H9 (cell line): Measurements from ENCODE around the gene RBM27. TPM values are rescaled to one million over a fixed set of nuclear protein-coding genes. Genes with fewer than 3 reads are reported as not detected.

ENCODE experiments used
- DNase-seq: peaks from one replicate; pipeline ENCODE4 v3.0.0-alpha.2; 2017
- H2AFZ ChIP-seq: one replicate; pipeline ENCODE4 v1.6.1; 2013; ENCODE audit warnings: mild to moderate bottlenecking, low read length, control low read depth, moderate library complexity
- H2AK5ac ChIP-seq: 2 replicates; pipeline ENCODE4 v1.6.1; 2013; ENCODE audit warnings: low read length, control low read depth, mixed read lengths; ENCODE audit not compliant: insufficient read length
- H2BK120ac ChIP-seq: one replicate; pipeline ENCODE4 v1.6.1; 2013; ENCODE audit warnings: low read depth, mild to moderate bottlenecking, low read length, control low read depth, inconsistent platforms; ENCODE audit not compliant: poor library complexity, severe bottlenecking
- H2BK12ac ChIP-seq: 2 replicates; pipeline ENCODE4 v1.6.1; 2013; ENCODE audit warnings: low read length, control low read depth, mixed read lengths, low read depth; ENCODE audit not compliant: insufficient read length
- H2BK15ac ChIP-seq: 2 replicates; pipeline ENCODE4 v1.6.1; 2013; ENCODE audit warnings: low read depth, low read length, control low read depth
- H2BK20ac ChIP-seq: one replicate; pipeline ENCODE4 v1.6.1; 2013; ENCODE audit warnings: low read depth, mild to moderate bottlenecking, low read length, control low read depth, inconsistent platforms; ENCODE audit not compliant: poor library complexity, severe bottlenecking
- H2BK5ac ChIP-seq: 2 replicates; pipeline ENCODE4 v1.6.1; 2013; ENCODE audit warnings: low read length, control low read depth, mixed read lengths; ENCODE audit not compliant: insufficient read length
- H3K14ac ChIP-seq: 2 replicates; pipeline ENCODE4 v1.6.1; 2013; ENCODE audit warnings: low read length, control low read depth; ENCODE audit not compliant: insufficient read depth
- H3K18ac ChIP-seq: 2 replicates; pipeline ENCODE4 v1.6.1; 2013; ENCODE audit warnings: low read depth, mild to moderate bottlenecking, mixed read lengths, low read length, control low read depth; ENCODE audit not compliant: insufficient read length
- H3K23ac ChIP-seq: 2 replicates; pipeline ENCODE4 v1.6.1; 2013; ENCODE audit warnings: low read length, control low read depth, mixed read lengths, low read depth; ENCODE audit not compliant: insufficient read length
- H3K23me2 ChIP-seq: 2 replicates; pipeline ENCODE4 v1.6.1; 2013; ENCODE audit warnings: low read depth, mild to moderate bottlenecking, mixed read lengths, low read length, control low read depth; ENCODE audit not compliant: insufficient read length, poor library complexity, severe bottlenecking
- H3K27ac ChIP-seq: 2 replicates; pipeline ENCODE4 v1.5.1; 2013; ENCODE audit warnings: low read length, control low read depth, mixed read lengths, low read depth; ENCODE audit not compliant: insufficient read length
- H3K27me3 ChIP-seq: 2 replicates; pipeline ENCODE4 v1.6.1; 2013; ENCODE audit warnings: low read length, control low read depth, inconsistent platforms; ENCODE audit not compliant: insufficient read depth
- H3K4ac ChIP-seq: 2 replicates; pipeline ENCODE4 v1.6.1; 2013; ENCODE audit warnings: low read depth, mild to moderate bottlenecking, control low read depth, inconsistent platforms, low read length, moderate library complexity
- H3K4me1 ChIP-seq: 2 replicates; pipeline ENCODE4 v1.6.1; 2013; ENCODE audit warnings: low read length, control low read depth, inconsistent platforms; ENCODE audit not compliant: insufficient read depth
- H3K4me2 ChIP-seq: 2 replicates; pipeline ENCODE4 v1.6.1; 2013; ENCODE audit warnings: low read length, control low read depth, mixed read lengths; ENCODE audit not compliant: insufficient read length, insufficient read depth
- H3K56ac ChIP-seq: 2 replicates; pipeline ENCODE4 v1.6.1; 2013; ENCODE audit warnings: low read depth, mild to moderate bottlenecking, mixed read lengths, low read length, control low read depth; ENCODE audit not compliant: insufficient read length
- H3K79me1 ChIP-seq: 2 replicates; pipeline ENCODE4 v1.6.1; 2013; ENCODE audit warnings: low read depth, mild to moderate bottlenecking, moderate library complexity, low read length, control low read depth, inconsistent platforms; ENCODE audit not compliant: insufficient read depth, poor library complexity, severe bottlenecking
- H3K79me2 ChIP-seq: 2 replicates; pipeline ENCODE4 v1.6.1; 2013; ENCODE audit warnings: low read length, control low read depth, inconsistent platforms; ENCODE audit not compliant: insufficient read depth
- H3K9ac ChIP-seq: 2 replicates; pipeline ENCODE4 v1.6.1; 2013; ENCODE audit warnings: low read length, control low read depth, mixed read lengths; ENCODE audit not compliant: insufficient read length; ENCODE audit errors: extremely low read depth
- H3K9me3 ChIP-seq: one replicate; pipeline ENCODE4 v1.6.1; 2013; ENCODE audit warnings: low read depth, low read length, inconsistent platforms; ENCODE audit not compliant: control insufficient read depth
- H3T11ph ChIP-seq: one replicate; pipeline ENCODE4 v1.6.1; 2013; ENCODE audit warnings: mild to moderate bottlenecking, low read length, control low read depth, inconsistent platforms
- H4K20me1 ChIP-seq: one replicate; pipeline ENCODE4 v1.6.1; 2013; ENCODE audit not compliant: control insufficient read depth, insufficient read length, insufficient read depth
- H4K5ac ChIP-seq: 2 replicates; pipeline ENCODE4 v1.6.1; 2013; ENCODE audit warnings: low read depth, mild to moderate bottlenecking, mixed read lengths, low read length, control low read depth; ENCODE audit not compliant: insufficient read length
- H4K8ac ChIP-seq: replicated peaks from 2 replicates; pipeline ENCODE4 v1.6.1; 2013; ENCODE audit warnings: low read length, control low read depth, mixed read lengths, low read depth; ENCODE audit not compliant: insufficient read length
- H4K91ac ChIP-seq: 2 replicates; pipeline ENCODE4 v1.6.1; 2013; ENCODE audit warnings: low read depth, mild to moderate bottlenecking, moderate library complexity, mixed read lengths, low read length, control low read depth; ENCODE audit not compliant: insufficient read length
- H3K27ac Mint-ChIP-seq, 3 experiments: 2 replicates in 2 of 3; 3 replicates in 1 of 3; pipeline ENCODE4 v1.8.0; 2020 to 2021; ENCODE audit warnings: mixed read lengths in 3 of 3, mild to moderate bottlenecking in 1 of 3, moderate library complexity in 1 of 3
- H3K27me3 Mint-ChIP-seq: 2 replicates; pipeline ENCODE4 v1.8.0; 2021; ENCODE audit warnings: low read depth, mild to moderate bottlenecking, moderate library complexity, mixed read lengths
- H3K36me3 Mint-ChIP-seq, 3 experiments: 2 replicates in 2 of 3; 3 replicates in 1 of 3; pipeline ENCODE4 v1.8.0; 2020 to 2021; ENCODE audit warnings: low read depth in 3 of 3, mixed read lengths in 3 of 3; ENCODE audit not compliant: insufficient read depth in 1 of 3
- H3K4me1 Mint-ChIP-seq, 2 experiments: 2 replicates each; pipeline ENCODE4 v1.8.0; 2020; ENCODE audit warnings: mixed read lengths in 2 of 2
- H3K4me3 Mint-ChIP-seq, 2 experiments: 2 replicates in 1 of 2; 3 replicates in 1 of 2; pipeline ENCODE4 v1.8.0; 2020 to 2021; ENCODE audit warnings: mild to moderate bottlenecking in 2 of 2, mixed read lengths in 2 of 2, moderate library complexity in 1 of 2
- H3K9me3 Mint-ChIP-seq, 2 experiments: 2 replicates in 1 of 2; 3 replicates in 1 of 2; pipeline ENCODE4 v1.8.0; 2020; ENCODE audit warnings: mild to moderate bottlenecking in 2 of 2, mixed read lengths in 2 of 2, moderate library complexity in 1 of 2
- CTCF ChIP-seq: fragments of 200-600 bp; sonication (generic); conservative IDR thresholded peaks from 3 replicates; pipeline ENCODE4 v1.8.0; 2021; ENCODE audit warnings: antibody characterized with exemption, mild to moderate bottlenecking
- WGBS: extraction: QIAGEN DNeasy Blood & Tissue Kit; methylation state at CpG from one replicate; pipeline ENCODE4 v1.1.7; 2013; ENCODE audit warnings: missing lambda C conversion rate, low lambda C conversion rate, mixed read lengths; ENCODE audit not compliant: insufficient read length; ENCODE audit errors: extremely low coverage; 5-methylcytosine and 5-hydroxymethylcytosine counted together
- total RNA-seq: library from RNA; stranded (reverse); gene quantifications from 2 replicates; pipeline ENCODE4 v1.2.1, GENCODE V29; 2021

RBM27 gene
- total RNA-seq, 1 experiment from 2014 or later = 33.8 TPM

DNA sequence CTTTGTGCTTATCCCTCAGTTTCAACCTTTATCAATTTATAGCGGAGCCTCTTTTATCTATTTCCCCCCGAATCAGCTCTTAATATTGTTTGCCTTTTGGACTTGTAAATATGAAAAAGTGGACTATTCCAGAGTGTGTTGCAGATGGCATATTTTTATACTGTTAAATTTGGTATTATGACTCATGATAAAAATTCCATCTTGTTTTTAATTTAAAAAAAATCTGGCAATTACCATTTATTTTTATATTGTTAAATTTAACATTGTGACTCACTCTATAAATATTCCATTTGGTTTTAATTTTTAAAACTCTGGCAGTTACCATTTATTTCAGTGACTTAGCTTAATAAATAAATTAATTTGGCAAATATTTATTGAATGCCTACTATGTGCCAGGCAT lies 37.5 kb downstream of the RBM27 start:
- no peak overlapping the region for H3K4me2 ChIP-seq
- no peak for DNase-seq
- H3K9me3 Mint-ChIP-seq = no peaks in the 10 kb centered on the region

More for the DNA sequence above, 37.5 kb downstream of the RBM27 start:
- Histone ChIP-seq H2BK12ac (no peak overlapping the region), H2AFZ (no peak overlapping the region), H3K79me2 (no peaks in the 10 kb centered on the region), H3K18ac (no peak overlapping the region), H3K9me3 (no peaks in the 10 kb centered on the region), H2BK120ac (no peak overlapping the region), H4K5ac (no peak overlapping the region), H2BK20ac (no peak overlapping the region), H3K23ac (no peak overlapping the region), H2AK5ac (no peak overlapping the region), H4K91ac (no peak overlapping the region), H4K20me1 (no peaks in the 10 kb centered on the region), H3K79me1 (no peaks in the 10 kb centered on the region), H3K27ac (no peak overlapping the region), H3T11ph (no peak overlapping the region), H3K9ac (no peak overlapping the region), H3K4me1 (no peaks in the 10 kb centered on the region), H3K23me2 (no peaks in the 10 kb centered on the region), H2BK5ac (no peak overlapping the region), H3K4ac (no peak overlapping the region), H3K56ac (no peak overlapping the region), H2BK15ac (no peak overlapping the region), H3K27me3 (no peaks in the 10 kb centered on the region), H4K8ac (no peak overlapping the region), H3K14ac (no peak overlapping the region)
- H3K36me3 Mint-ChIP-seq = peaks cover 12 to 49% (median 45%) of the 10 kb centered on the region in 3 experiments; a peak in 6 of 7 replicates
- no peak overlapping the region for H3K27ac Mint-ChIP-seq
- no CpG with 5 or more reads among the region's 2 CpGs for WGBS
- H3K4me3 Mint-ChIP-seq = no peak overlapping the region
- no peaks in the 10 kb centered on the region for H3K27me3 Mint-ChIP-seq
- TF ChIP-seq CTCF = no peak
- no peaks in the 10 kb centered on the region for H3K4me1 Mint-ChIP-seq
